GM21786 (cell line): Measurements from ENCODE around the gene PNPLA7.
"Not testable (repeated sequence)": the region's sequence is repeated elsewhere in the genome, so short reads cannot be mapped to it uniquely, and the experiment has no call there.

Experiments
- ATAC-seq: cut with Tn5 transposase; IDR thresholded peaks from one replicate; pipeline ENCODE4 v1.9.1; 2021; ENCODE audit not compliant: unreplicated experiment

The PNPLA7 gene

GRCh38 chr9:137482094-137482781, 68.0 kb downstream of the PNPLA7 start:
- ATAC-seq: no peak

- ATAC-seq: no peak
Measured at GRCh38 chr9:137480686-137481683, 69.2 kb downstream of the PNPLA7 start.

DNA sequence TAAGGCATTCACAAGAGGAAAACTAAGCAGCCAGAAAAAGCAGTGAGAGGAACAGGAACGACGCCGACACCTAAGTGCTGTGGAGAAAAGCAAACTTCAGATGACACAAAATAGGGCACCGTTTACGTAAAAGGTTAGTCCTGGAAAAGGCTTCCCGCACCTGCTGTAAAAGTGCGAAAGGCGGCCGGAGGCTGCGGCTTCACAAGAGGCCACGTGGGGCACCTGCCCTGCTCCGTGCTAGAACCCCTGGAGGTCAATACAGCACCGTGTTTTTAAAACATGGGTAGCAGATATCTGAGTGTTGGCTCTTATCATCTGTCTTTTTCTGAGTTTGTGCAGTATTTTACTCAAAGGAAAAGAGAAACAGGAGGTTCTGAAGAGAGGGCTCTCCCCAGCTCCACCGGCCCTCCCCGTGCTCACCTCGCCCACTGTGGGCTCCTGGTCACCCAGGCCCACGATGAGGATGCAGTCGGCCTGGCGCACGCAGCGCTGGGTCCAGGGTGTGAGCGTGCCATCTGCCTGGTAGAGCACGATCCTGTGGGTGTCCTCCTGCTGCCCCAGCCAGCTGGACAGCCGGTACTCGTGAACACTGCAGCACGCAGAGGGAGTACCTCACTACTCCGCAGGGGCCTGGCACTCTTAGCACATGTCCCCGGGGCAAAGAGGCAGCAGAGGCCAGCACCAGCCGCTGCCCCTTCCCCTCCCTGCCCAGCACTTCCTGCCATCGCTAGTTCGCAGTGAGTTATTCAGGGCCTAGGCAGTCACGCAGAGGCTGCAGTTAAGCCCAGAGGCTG, 70.1 kb downstream of the PNPLA7 start:
- ATAC-seq: no peak

DNA sequence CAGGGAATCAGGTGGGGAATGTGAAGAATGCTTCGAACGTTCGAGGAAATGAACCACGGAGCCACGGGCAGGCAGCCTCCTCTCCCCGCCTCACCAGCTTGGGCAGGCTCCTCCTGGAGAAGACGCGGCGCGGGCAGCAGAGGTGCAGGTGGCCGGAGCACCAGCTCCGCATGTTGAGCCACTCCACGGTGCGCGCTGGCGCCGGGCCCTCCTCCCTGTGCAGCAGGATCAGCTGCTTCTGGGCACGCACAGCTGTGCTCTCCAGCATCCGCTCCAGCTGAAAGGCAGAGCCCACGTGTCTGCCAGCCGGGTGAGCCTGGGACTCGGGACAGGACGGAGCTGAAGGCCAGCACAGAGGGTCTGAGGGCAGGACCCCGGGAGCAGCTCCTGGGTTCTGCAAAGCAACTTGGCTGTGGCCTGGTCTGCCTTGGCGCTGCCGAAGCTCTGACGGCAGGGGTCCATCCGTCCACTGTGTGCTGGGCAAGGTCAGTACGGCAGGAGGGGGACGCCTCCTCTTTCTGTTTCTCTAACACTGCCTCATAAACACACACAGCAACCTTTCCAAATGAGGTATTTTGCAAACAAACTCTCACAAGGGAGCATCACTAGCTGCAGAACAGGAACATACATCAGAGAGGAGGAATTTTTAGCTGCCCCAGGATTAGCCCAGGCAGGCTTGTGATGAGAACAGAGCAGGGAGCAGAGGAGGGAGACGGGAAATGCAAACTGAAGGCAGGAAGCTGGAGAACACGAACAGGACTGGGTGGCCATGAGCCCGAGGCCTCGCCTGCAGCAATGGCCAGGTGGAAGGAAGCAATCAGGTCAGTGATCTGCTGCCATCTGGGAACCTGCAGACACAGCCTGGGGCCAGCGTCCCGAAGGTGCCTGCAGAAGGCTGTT, 71.0 kb downstream of the PNPLA7 start:
- ATAC-seq: no peak

DNA sequence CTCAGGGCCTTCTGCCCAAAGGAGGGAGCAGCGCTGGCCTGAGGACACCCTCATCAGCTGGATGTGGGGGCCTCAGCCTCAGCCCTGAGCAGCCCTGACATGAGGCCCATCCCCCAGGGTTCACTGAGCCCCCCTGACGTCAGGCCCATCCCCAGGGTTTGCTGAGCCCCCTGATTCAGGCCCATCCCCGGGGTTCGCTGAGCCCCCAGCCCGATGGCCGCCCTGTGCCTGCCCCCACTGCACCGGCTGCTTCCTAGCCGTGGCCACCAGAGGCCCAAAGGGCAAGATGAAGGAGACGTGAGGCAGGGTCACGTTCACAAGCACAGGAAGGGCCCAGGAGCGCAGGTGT, 71.6 kb downstream of the PNPLA7 start:
- ATAC-seq: no peak

- ATAC-seq: no peak
Measured at GRCh38 chr9:137477778-137478612, 72.2 kb downstream of the PNPLA7 start.

DNA sequence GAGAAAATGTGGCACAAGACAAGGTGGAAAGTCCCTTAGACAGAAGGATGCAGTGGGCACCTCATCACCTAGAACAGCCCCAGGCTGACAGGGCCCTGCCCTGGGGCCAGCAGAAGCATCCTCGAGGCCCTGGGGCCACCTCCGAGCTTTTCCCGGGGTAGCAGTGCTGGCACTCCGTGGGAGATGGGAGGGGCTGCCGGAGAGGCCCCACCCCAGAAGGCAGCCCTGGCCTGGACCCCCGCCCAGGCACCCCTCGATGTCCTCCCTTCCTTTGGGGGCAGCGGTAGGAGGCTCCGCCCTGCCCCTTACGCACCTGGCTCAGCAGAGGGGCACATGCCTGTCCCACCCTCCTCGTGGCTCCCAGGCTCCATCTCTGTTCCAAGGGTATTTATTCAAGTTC, 73.3 kb downstream of the PNPLA7 start:
- ATAC-seq: no peak

DNA sequence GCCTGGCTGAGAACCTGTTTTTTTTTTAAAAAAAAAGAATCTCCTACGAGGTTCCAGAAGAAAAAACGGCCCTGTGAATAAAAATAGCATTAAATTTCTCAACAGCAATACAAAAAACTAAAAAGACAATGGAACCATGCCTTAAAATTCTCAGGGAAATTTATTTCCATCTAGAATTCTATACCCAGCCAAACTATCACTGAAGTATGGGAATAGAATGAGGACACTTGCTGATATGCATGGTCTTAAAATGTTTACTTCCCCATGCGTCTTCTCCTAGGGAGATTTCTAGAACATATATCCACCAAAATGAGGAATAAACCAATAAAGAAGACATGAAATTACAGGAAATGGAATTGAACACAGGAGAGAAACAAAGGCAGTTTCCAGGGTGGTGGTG, 74.5 kb downstream of the PNPLA7 start:
- no peak for ATAC-seq

DNA sequence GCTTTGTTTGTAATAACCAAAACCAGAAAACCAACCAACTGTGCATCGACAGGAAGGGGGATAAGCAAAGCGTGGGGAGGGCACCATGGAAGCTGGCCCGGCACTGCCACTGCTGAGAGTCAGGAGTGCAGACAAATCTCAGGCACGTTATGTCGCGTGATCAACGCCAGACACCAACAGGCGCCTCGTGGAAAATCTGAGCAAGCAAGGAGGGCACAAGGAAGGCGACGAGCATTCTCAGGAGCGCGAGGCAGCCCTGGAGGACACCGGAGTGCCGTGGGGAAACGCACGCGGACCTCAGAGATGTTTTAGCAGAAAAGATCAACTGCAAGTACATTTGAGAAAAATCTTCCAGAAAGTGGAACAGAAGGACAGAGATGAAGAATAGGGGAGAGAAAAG, 75.9 kb downstream of the PNPLA7 start:
- ATAC-seq: no peak

DNA sequence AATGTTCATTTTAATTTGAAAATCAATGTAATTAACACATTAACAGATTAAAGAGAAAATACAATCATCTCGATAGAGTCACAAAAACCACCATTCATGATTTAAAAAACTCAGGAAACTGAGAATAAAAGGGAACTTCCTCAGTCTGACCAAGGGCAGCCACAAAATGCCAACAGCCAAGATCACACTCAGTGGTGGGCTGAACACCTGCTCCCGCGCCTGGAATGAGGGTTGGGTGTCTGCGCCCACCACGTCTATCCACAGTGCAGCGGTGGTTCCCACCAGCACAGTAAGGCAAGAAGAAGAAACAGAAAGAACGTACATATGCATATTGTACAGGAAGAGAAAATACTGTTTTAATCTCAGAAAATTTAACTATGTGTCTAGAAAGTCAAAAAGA, 79.4 kb downstream of the PNPLA7 start:
- no peak for ATAC-seq

DNA sequence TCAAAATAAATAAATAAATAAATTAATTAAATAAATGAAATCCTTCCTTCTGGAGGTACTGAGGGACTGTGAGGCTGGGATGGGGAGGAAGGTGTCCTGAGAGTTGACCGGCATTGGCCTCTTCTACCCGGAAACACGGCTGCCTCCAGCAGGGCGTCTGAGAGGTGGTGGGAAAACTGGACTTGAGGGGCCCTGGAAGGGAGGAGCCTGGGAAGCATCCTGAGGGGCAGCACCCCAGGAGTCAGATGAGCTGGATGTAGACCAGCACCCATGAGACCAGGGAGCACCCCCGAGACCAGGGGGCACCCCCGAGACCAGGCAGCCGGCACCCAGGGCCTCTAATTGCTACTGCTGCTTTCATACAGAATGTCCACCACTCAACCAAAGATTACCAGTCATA, 82.3 kb downstream of the PNPLA7 start:
- no peak for ATAC-seq

DNA sequence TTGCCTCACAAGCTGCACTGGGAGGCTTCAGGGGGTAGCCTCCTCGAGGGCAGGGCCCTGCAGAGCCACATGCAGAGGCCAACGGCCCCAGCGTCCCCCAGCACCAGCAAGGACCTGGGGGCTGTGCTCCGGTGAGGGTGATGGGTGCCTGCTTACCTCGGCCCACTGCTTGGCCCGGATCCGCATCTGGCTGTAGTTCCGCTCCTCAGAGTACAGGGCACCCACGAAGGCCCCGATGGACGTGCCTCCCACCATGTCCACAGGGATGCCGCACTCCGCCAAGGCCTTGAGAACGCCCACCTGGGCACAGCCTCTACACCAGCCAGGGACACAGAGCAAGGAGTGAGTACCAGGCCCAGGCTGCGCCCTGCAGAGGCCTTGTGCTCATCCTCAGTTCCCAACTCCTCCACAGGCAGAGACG, 83.0 kb downstream of the PNPLA7 start:
- no peak for ATAC-seq

GRCh38 chr9:137466389-137467085, 83.7 kb downstream of the PNPLA7 start:
- not testable (repeated sequence) for ATAC-seq

DNA sequence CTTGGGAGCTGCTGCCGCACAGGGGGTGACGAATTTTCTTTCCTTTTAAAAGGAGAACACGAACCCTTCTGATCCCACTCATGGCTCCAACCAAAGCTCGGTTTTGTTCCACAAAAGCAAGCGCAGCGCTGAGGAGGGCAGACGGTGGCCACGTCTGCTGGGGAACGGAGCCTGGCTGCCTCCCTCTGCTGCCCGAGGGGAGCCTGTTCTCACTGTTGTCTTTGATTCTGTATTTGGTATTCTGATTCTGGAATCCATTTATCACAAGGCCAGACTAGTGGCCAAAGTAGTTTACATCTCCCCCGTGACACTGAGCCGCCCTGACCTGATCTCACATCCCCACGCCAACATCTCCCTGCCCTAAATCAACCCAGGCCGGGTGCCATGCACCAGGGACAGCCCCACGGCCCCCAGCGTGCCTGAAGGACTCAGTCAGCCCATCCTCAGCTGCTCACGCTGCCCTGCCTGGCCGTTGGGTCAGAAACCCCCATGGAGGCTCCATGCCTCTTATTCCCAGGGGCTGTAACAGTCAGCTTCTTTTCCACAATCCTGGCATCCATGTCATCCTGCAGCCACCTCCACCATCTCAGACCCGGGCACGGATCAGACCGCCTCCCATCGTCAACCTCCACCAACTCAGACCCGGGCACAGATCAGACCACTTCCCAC, 84.3 kb downstream of the PNPLA7 start:
- ATAC-seq: no peak

- no peak for ATAC-seq
Measured at GRCh38 chr9:137465000-137465719, 85.0 kb downstream of the PNPLA7 start.

DNA sequence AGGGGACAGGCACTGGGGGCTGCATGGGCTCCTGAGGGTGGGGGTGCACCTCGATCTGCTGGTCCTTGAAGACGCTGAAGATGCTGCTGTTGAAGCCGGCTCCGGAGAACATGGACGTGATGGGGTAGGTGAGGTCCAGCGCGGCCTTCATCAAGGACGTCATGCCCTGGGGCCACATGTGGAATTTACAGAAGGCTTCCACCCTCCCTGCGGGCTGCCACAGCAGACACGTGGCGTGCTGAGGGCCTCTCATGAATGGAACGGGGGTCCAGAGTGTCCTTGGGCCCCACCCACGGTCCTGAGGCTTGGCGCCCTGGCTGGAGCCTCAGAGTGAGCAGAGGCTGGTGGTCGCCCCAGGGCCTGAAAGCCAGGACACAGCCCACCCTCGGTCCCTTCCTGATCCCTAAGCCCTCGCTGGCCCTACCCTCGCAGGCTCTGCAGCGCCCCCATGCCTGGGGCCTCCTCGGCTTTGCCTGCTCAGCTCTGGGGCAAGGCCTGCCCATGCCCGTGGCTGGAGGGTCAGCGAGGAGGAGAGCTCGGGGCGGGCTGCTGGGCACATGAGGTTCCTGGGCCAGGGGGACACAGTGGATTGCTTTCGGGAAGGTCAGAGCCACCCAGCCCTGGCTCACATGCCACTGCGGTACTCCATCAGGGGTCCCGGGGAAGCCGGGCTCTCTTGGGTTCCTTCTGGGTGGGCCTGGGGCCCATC, 85.8 kb downstream of the PNPLA7 start:
- ATAC-seq: no peak

GRCh38 chr9:137463931-137464290, 86.3 kb downstream of the PNPLA7 start:
- no peak for ATAC-seq
